ENCODE data around the gene ZNG1F. TPM values are rescaled to one million over a fixed set of nuclear protein-coding genes. Genes with fewer than 3 reads are reported as not detected.
"Not testable (repeated sequence)": the region's sequence is repeated elsewhere in the genome, so short reads cannot be mapped to it uniquely, and the experiment has no call there.

The ZNG1F gene
- 10 to 100 TPM in 1 of 2 experiments, 1 to 10 TPM in 1; 7.2 to 13.3 TPM for total RNA-seq

DNA sequence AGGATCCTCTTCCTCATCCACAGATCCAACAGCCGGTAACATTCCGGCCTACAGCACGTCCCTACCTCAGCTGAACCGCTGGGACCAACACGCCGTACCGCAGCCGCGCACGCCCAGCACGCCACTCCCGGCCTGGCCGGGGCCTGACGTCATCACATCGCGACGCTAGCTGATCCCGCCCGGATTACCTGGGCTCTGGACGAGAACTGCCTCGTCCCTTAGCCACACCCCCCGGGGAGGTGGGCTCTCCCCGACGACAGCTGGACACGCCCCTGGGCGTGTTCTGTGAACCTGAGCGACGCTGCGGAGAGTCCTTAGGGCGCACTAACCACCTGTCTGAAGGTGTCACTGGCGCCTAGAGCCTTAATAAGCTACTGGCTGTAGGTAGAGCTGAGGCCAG is at the start of gene ZNG1F:
Gene ZNG1F, minus strand, starts transcription at position 101 of the 400 bp plus-strand sequence. Its CDS starts 59 bp downstream, at position 42.
- CTCF ChIA-PET; H3K27me3 Mint-ChIP-seq; H3K4me3 Mint-ChIP-seq; H3K4me1 Mint-ChIP-seq; H3K9me3 Mint-ChIP-seq; DNase-seq; H3K36me3 Mint-ChIP-seq (ENCODE audit: low read depth); POLR2A ChIA-PET; H3K27ac Mint-ChIP-seq: not testable (repeated sequence)

DNA sequence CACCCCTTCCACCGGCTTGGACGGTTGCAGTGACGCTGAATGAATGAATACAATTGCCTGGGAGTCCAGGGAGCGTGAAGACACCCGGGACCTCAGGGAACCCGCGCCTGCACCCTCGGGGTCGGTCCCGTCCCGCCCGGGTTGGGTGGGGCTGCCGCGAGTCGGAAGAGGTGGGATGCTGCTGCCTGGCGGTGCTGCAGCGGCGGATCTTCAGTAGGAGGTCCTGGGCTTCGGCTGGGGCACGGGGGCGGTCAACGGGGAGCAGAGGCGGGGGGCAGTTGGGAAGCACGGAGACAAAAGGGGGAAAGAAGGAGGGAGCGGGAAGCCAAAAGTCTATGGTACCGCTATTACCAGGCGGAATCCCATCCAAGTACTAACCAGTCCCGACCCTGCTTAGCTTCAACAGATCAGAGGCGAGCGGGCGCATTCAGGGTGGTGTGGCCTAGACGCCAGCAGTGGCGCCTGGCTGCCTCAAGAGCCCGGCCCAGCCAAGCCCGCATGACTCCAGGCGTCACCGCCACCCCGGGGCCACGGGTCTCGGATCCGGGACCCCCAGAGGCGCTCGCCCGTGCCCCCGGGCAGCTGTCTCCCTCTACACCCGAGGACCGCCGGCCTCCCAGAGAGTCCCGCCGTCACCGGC is 48.1 kb upstream of the ZNG1F start:
- H3K27ac Mint-ChIP-seq; H3K36me3 Mint-ChIP-seq (ENCODE audit: low read depth); H3K4me1 Mint-ChIP-seq; H3K4me3 Mint-ChIP-seq; H3K27me3 Mint-ChIP-seq; CTCF ChIA-PET; POLR2A ChIA-PET: not testable (repeated sequence)
- peak; percentile 34 for DNase-seq
- H3K9me3 Mint-ChIP-seq, result peaks cover 23% of the 10 kb centered on the region

DNA sequence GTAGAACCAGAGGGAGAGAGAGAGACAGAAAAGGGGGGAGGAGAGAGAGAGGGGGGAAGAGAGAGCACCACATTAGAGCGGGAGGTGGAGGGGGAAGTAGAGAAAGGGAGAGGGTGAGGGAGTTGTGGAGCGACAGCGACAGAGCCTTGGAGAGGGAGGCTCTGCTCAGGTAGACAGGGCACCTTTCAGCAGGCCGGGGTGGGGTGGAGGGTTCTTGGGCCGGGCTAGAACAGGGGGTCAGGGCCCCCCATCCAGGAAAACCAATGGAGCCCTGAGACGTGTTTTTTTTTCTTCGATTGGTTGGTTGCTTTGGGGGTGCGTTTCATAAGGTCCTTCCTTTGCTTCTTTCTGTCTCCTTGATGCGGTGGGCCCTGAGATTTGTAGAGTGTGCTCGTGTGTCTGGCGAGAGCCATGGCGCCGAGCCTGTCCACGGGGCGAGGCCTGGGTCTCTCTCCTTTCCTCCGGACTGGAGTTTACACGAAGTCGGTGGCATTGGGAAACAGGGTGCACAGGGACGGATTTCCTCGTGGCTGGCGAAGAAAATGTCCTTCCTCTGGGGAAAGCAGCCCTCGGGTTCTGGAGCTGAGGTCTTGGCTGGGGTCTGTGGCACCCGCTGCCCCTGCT is 47.5 kb upstream of the ZNG1F start:
- H3K4me1 Mint-ChIP-seq; H3K36me3 Mint-ChIP-seq (ENCODE audit: low read depth); DNase-seq; H3K4me3 Mint-ChIP-seq; H3K27ac Mint-ChIP-seq; H3K27me3 Mint-ChIP-seq; POLR2A ChIA-PET; CTCF ChIA-PET: not testable (repeated sequence)
- H3K9me3 Mint-ChIP-seq, result peaks cover 22% of the 10 kb centered on the region

- peak; percentile 46 for DNase-seq
- CTCF ChIA-PET; H3K4me1 Mint-ChIP-seq; H3K27ac Mint-ChIP-seq; H3K27me3 Mint-ChIP-seq; H3K36me3 Mint-ChIP-seq (ENCODE audit: low read depth); POLR2A ChIA-PET: not testable (repeated sequence)
- H3K4me3 Mint-ChIP-seq, result peak overlapping the region; percentile 52
- H3K9me3 Mint-ChIP-seq, result peaks cover 14% of the 10 kb centered on the region
These were observed 46.0 kb upstream of the ZNG1F start for GRCh38 chr9:41234811-41235805.

GRCh38 chr9:41234221-41234620 is 45.1 kb upstream of the ZNG1F start:
- CTCF ChIA-PET; H3K27me3 Mint-ChIP-seq; H3K4me1 Mint-ChIP-seq; POLR2A ChIA-PET; DNase-seq; H3K27ac Mint-ChIP-seq; H3K36me3 Mint-ChIP-seq (ENCODE audit: low read depth); H3K4me3 Mint-ChIP-seq: not testable (repeated sequence)
- peaks cover 14% of the 10 kb centered on the region for H3K9me3 Mint-ChIP-seq

- DNase-seq; H3K4me3 Mint-ChIP-seq; H3K4me1 Mint-ChIP-seq; H3K27me3 Mint-ChIP-seq; H3K36me3 Mint-ChIP-seq (ENCODE audit: low read depth); H3K9me3 Mint-ChIP-seq; POLR2A ChIA-PET; H3K27ac Mint-ChIP-seq; CTCF ChIA-PET: not testable (repeated sequence)
These were observed 43.2 kb upstream of the ZNG1F start for GRCh38 chr9:41232326-41232725.

GRCh38 chr9:41230418-41230817 is 41.3 kb upstream of the ZNG1F start:
- DNase-seq; H3K36me3 Mint-ChIP-seq (ENCODE audit: low read depth); H3K9me3 Mint-ChIP-seq; H3K4me1 Mint-ChIP-seq; H3K27me3 Mint-ChIP-seq; H3K4me3 Mint-ChIP-seq; CTCF ChIA-PET; H3K27ac Mint-ChIP-seq; POLR2A ChIA-PET: not testable (repeated sequence)

GRCh38 chr9:41229408-41230401 is 40.6 kb upstream of the ZNG1F start:
- ChIA-PET POLR2A (no interaction called here), CTCF (no interaction called here)
- Mint-ChIP-seq H3K4me1 (peaks cover 3% of the 10 kb centered on the region), H3K36me3 (ENCODE audit: low read depth) (no peaks in the 10 kb centered on the region), H3K4me3 (no peak overlapping the region), H3K27me3 (peaks cover 2% of the 10 kb centered on the region), H3K27ac (no peak overlapping the region), H3K9me3 (no peaks in the 10 kb centered on the region)
- DNase-seq, result no peak

DNA sequence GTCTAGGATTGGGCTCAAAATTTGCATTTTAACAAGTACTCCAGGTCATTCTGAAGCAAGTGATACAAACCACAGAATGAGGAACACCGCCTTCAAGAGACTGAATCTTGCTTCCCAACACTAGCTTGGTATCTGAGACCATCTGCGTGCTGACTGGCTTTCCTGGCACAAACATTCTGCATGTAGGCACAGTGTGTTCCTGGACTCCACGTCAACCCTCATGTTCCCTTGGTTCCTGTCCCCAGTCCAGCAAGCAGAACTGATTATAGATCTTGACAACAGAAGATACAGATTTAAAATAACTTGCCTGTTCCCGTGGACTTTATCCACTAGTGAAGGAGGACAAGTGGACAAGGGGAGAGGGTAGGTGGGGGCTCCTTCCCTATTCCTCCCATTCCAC is 30.7 kb upstream of the ZNG1F start:
- H3K4me1 Mint-ChIP-seq; H3K36me3 Mint-ChIP-seq (ENCODE audit: low read depth); H3K9me3 Mint-ChIP-seq; POLR2A ChIA-PET; H3K27me3 Mint-ChIP-seq; CTCF ChIA-PET; H3K27ac Mint-ChIP-seq; DNase-seq; H3K4me3 Mint-ChIP-seq: not testable (repeated sequence)

- H3K4me1 Mint-ChIP-seq; H3K9me3 Mint-ChIP-seq; POLR2A ChIA-PET; H3K4me3 Mint-ChIP-seq; CTCF ChIA-PET; H3K27ac Mint-ChIP-seq; H3K36me3 Mint-ChIP-seq (ENCODE audit: low read depth); DNase-seq; H3K27me3 Mint-ChIP-seq: not testable (repeated sequence)
These were observed 678 bp downstream of the ZNG1F start for GRCh38 chr9:41188439-41188838.

GRCh38 chr9:41174994-41175393 is 14.1 kb downstream of the ZNG1F start:
- H3K27ac Mint-ChIP-seq; POLR2A ChIA-PET; H3K36me3 Mint-ChIP-seq (ENCODE audit: low read depth); CTCF ChIA-PET; H3K9me3 Mint-ChIP-seq; H3K4me3 Mint-ChIP-seq; DNase-seq; H3K27me3 Mint-ChIP-seq; H3K4me1 Mint-ChIP-seq: not testable (repeated sequence)

DNA sequence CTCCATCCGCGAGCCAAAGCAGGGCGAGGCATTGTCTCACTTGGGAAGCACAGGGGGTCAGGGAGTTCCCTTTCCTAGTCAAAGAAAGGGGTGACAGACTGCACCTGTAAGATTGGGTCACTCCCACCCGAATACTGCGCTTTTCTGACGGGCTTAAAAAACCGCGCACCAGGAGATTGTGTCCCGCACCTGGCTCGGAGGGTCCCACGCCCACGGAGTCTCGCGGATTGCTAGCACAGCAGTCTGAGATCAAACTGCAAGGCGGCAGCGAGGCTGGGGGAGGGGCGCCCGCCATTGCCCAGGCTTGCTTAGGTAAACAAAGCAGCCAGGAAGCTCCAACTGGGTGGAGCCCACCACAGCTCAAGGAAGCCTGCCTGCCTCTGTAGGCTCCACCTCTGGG is 39.0 kb downstream of the ZNG1F start:
- H3K9me3 Mint-ChIP-seq; H3K27ac Mint-ChIP-seq; CTCF ChIA-PET; DNase-seq; H3K4me3 Mint-ChIP-seq; H3K36me3 Mint-ChIP-seq (ENCODE audit: low read depth); POLR2A ChIA-PET; H3K4me1 Mint-ChIP-seq; H3K27me3 Mint-ChIP-seq: not testable (repeated sequence)

- POLR2A ChIA-PET, H3K9me3 Mint-ChIP-seq, H3K27ac Mint-ChIP-seq: not testable (repeated sequence)
These were observed 47.2 kb downstream of the ZNG1F start for GRCh38 chr9:41141878-41142277.

More at GRCh38 chr9:41141878-41142277, 47.2 kb downstream of the ZNG1F start:
- H3K27me3 Mint-ChIP-seq; H3K4me1 Mint-ChIP-seq; H3K4me3 Mint-ChIP-seq; H3K36me3 Mint-ChIP-seq (ENCODE audit: low read depth); CTCF ChIA-PET; DNase-seq: not testable (repeated sequence)

Data from activated CD4-positive, alpha-beta T cell treated with anti-CD3 and anti-CD28 coated beads, Interleukin-2, amount 10 ng/mL, durations not matched to agents 7 days and 5 days (primary cell).